Activated naive CD8-positive, alpha-beta T cell treated with anti-CD3 and anti-CD28 coated beads, Interleukin-2, amount 10 ng/mL, durations not matched to agents 7 days and 5 days (primary cell): ENCODE measurements around the gene EFL1. TPM values are rescaled to one million over a fixed set of nuclear protein-coding genes. Genes with fewer than 3 reads are reported as not detected.
"Not testable (repeated sequence)": the region's sequence is repeated elsewhere in the genome, so short reads cannot be mapped to it uniquely, and the experiment has no call there.

Experiments
- ATAC-seq: fragments of 150-1000 bp; cut with Tn5 transposase; one replicate; pipeline ENCODE4 v1.10.0; 2021; ENCODE audit warnings: low read depth, moderate library complexity
- POLR2A ChIA-PET: fragments of 350-600 bp; sonication (Branson Sonifier 250); formaldehyde crosslinking; loops from one replicate; lab custom pipeline; 2021; ENCODE audit warnings: antibody characterized with exemption; lab: Charles Lee
- DNase-seq: peaks from one replicate; pipeline ENCODE4 v3.0.0; 2021
- H3K27ac Mint-ChIP-seq: one replicate; pipeline ENCODE4 v1.8.0; 2022; ENCODE audit warnings: mild to moderate bottlenecking, mixed read lengths
- H3K27me3 Mint-ChIP-seq: one replicate; pipeline ENCODE4 v1.8.0; 2022; ENCODE audit warnings: mild to moderate bottlenecking, moderate library complexity, mixed read lengths
- H3K36me3 Mint-ChIP-seq: one replicate; pipeline ENCODE4 v1.8.0; 2021; ENCODE audit warnings: mild to moderate bottlenecking, mixed read lengths
- H3K4me1 Mint-ChIP-seq: one replicate; pipeline ENCODE4 v1.8.0; 2021; ENCODE audit warnings: mixed read lengths
- H3K4me3 Mint-ChIP-seq: one replicate; pipeline ENCODE4 v1.8.0; 2022; ENCODE audit warnings: mild to moderate bottlenecking, moderate library complexity, mixed read lengths
- H3K9me3 Mint-ChIP-seq: one replicate; pipeline ENCODE4 v1.8.0; 2021; ENCODE audit warnings: mixed read lengths
- total RNA-seq, 2 experiments: library from RNA; stranded (reverse); gene quantifications; one replicate each; pipeline ENCODE4 v1.2.3, GENCODE V29; 2021

EFL1 gene
- total RNA-seq, 2 experiments from 2014 or later, result 24.2 to 26.4 TPM

DNA sequence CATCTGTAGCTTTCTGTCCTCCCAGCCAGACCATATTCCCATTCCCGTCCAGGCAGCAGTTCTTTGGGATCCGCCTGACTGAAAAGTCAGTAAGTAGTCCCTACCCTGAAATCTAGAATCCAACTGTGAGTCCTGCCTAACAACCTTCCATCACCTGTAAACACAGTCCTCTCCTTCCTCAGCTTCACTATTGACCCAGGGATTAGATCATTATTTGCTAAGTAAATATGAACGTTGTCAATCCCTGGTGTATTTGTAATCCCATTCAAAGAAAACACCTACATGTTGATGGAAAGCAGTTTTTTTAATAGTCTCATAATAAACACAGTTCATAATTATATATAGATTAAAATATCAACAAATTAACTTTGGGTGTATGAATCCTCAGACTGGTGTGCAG lies 816 bp upstream of the EFL1 start:
- H3K9me3 Mint-ChIP-seq, result no peaks in the 10 kb centered on the region
- H3K27ac Mint-ChIP-seq, result peak overlapping the region; percentile 4
- H3K27me3 Mint-ChIP-seq, result peaks cover 3% of the 10 kb centered on the region
- H3K36me3 Mint-ChIP-seq, result peaks cover 3% of the 10 kb centered on the region
- peak overlapping the region; percentile 96 for H3K4me3 Mint-ChIP-seq
- ATAC-seq (no peak), DNase-seq (no peak)
- peaks cover 21% of the 10 kb centered on the region for H3K4me1 Mint-ChIP-seq
- POLR2A ChIA-PET, result interaction anchor here (1.4 kb wide), 1 partner anchor 217 kb away, joined by 5 read pairs; no protein-coding TSS in a partner anchor

DNA sequence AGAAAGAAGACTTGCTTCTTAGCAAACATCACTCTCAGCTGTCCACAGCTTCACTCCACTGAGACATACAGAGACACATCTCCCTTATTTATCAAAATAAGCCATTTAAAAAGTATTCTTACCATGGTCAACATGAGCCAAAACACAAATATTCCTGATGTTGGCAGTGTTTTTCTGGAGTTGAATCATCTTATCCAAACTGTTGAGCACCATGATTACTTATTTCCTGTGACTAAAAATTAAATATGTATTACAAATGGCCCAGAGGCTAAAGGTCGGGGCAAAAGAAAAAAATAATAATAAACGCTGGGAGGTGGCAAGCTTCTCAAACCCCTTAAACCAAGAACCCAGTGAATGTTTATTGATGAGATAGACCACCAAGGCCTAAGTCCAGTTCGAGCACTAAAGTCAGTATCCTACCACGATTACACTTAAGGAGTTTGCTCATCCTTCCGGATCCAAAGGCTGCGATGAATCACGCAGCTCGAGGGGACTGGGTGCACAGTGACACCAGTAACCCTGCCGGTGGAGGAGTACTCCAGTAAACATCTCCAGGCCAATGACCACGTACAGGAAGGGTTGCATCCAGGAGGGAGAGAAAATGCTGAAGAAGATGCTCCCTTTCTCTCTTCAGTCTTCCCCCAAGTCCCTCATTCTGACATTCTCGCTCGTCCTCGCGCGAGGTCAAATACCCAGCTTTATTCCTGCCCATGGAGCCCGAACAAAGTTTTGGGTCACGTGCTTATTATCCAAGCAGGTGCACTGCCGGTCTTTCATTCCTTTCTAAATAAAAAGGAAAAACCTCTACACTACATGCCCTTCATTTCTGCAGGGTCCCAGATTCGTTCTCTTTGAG lies 740 bp downstream of the EFL1 start:
- Mint-ChIP-seq H3K4me1 (peaks cover 21% of the 10 kb centered on the region), H3K27ac (peak overlapping the region; percentile 88), H3K4me3 (peak overlapping the region; percentile 96)
- H3K9me3 Mint-ChIP-seq, DNase-seq, H3K36me3 Mint-ChIP-seq, H3K27me3 Mint-ChIP-seq: not testable (repeated sequence)
- peak; percentile 14 for ATAC-seq
- POLR2A ChIA-PET, result interaction anchor here (1.4 kb wide), 2 partner anchors 19 to 215 kb away, joined by 3 to 5 read pairs; no protein-coding TSS in a partner anchor

DNA sequence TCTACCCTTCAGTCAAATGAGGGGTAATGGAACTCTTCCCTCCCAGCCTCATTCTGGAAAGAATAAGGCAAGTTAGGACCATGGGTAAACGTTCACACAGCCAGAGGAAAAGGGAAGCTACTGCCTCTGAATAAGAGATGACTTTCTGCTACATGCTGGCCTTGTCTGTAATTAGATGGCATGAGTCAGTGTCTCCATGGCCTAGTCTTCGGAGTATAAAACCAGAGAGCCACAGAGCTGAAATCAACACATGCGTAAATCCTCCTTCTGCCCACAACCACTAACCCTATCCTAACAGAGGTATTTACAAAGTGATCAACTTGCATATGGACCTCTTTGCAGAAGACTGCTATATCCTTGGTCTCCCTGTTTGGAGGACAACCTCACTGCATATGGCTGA lies 14.3 kb downstream of the EFL1 start:
- H3K27ac Mint-ChIP-seq, DNase-seq, POLR2A ChIA-PET, ATAC-seq, H3K27me3 Mint-ChIP-seq, H3K9me3 Mint-ChIP-seq, H3K4me3 Mint-ChIP-seq: not testable (repeated sequence)
- peaks cover 25% of the 10 kb centered on the region for H3K36me3 Mint-ChIP-seq
- peaks cover 16% of the 10 kb centered on the region for H3K4me1 Mint-ChIP-seq

DNA sequence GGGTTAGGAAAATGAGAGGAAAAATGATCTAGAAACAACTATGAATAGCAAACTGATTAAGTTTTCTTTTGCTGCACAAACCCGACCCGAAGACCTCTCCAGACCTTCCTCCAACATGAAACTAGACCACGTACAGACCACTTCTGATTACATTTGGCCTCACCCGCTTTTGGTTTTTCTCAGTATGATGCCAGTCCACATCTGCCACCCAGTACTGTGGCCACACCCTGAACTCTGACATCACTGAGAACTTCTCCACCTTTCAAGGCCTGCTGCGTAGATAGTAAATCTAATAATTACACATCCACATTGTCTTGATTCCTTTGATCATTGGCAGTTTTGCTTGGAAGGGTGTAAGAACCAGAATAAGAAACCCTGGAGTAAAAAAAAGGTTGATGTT lies 16.6 kb downstream of the EFL1 start:
- H3K27me3 Mint-ChIP-seq, POLR2A ChIA-PET, H3K9me3 Mint-ChIP-seq, H3K27ac Mint-ChIP-seq, ATAC-seq, H3K4me3 Mint-ChIP-seq, DNase-seq: not testable (repeated sequence)
- H3K4me1 Mint-ChIP-seq, result peaks cover 19% of the 10 kb centered on the region
- H3K36me3 Mint-ChIP-seq, result peaks cover 31% of the 10 kb centered on the region

DNA sequence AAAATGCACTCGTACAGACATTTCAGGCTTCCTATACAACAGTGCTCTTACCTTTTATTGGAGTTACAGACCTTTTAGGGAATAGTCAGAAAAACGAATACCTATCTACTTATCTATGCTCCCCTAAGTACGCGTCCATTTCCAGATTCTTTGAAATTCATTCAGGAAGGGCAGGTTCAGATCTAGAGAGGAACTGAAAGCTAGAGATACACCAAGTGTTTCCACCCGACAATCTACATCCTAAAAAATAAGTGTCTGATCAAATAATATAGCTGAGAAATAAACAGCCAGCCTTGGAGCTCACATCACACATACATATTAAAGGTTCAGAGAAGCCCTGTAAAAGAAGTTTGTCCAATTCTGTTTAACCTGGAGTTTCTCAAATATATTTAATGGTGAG lies 18.9 kb downstream of the EFL1 start:
- POLR2A ChIA-PET, H3K27me3 Mint-ChIP-seq: not testable (repeated sequence)
- peaks cover 40% of the 10 kb centered on the region for H3K36me3 Mint-ChIP-seq

DNA sequence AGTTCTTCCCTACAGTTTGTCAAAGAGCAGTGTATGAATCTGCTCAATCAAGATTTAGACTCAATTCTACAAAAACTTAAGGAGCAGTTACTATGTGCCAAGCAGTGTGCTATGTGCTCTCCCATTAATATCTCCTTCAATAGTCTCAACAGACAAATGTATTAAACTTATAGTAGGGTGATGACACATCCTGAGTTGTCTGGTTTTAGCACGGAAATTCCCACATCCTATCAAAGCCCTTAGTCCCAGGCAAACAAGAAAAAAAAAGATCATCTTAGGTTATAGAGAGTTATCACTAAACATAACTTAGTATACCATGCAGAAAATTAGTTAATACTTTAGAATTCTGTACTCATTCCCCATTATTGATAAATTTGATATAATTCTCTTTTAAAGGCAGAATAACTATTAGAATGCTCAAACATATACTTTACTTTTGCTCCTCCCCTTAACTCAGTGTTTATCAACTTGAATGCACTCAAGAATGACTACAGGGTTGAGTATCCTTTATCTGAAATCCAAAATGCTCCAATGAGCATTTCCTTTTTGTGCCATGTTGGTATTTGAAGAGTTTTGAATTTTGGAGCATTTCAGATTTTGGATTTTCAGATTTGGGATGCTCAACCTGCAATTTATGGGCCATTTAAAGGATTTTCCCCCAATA lies 20.6 kb downstream of the EFL1 start:
- H3K36me3 Mint-ChIP-seq, result peaks cover 46% of the 10 kb centered on the region
- H3K9me3 Mint-ChIP-seq, result not testable (repeated sequence)

More for the DNA sequence above, 18.9 kb downstream of the EFL1 start:
- not testable (repeated sequence) for H3K4me3 Mint-ChIP-seq, DNase-seq, ATAC-seq, H3K9me3 Mint-ChIP-seq, H3K27ac Mint-ChIP-seq
- peaks cover 19% of the 10 kb centered on the region for H3K4me1 Mint-ChIP-seq

DNA sequence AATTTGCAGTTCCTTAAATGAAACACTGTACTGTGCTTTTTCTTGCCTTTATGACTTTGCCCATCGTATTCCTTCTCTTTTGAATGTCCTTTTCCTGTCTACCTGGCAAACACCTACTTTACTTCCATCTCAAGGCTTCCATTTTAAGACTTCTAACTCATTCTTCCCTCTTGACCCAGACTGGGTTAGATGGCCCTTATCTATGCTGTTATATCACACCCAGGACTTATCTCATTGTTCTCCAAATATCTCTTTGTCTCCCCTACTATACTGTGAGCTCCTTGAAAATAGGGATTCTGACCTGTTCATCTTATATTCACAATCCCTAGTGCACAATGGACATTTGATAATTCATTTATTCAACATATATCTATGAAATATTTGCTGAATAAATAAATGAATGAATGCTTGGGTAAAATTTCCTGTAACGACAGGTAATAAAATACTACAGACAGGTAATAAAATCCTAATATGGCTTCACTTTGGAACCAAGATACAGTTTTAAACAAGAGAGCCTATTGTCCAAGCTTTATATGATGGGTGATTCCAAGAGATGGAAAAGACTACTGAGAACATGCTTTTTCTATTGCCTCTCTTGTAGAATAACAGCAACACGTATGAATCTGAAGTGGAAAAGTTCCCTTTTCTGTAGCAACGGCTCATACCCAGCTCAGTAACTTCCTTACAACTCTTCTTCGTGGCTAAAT lies 22.7 kb downstream of the EFL1 start:
- Mint-ChIP-seq H3K27ac (no peak overlapping the region), H3K4me1 (peaks cover 12% of the 10 kb centered on the region), H3K4me3 (no peak overlapping the region), H3K9me3 (no peaks in the 10 kb centered on the region), H3K27me3 (no peaks in the 10 kb centered on the region), H3K36me3 (peaks cover 47% of the 10 kb centered on the region)
- no peak for DNase-seq
- ATAC-seq, result no peak
- POLR2A ChIA-PET, result no interaction called here

More for the DNA sequence above, 20.6 kb downstream of the EFL1 start:
- ATAC-seq, DNase-seq, POLR2A ChIA-PET, H3K27me3 Mint-ChIP-seq: not testable (repeated sequence)
- Mint-ChIP-seq H3K27ac (peak overlapping the region; percentile 36), H3K4me3 (peak overlapping the region; percentile 31), H3K4me1 (peaks cover 22% of the 10 kb centered on the region)

DNA sequence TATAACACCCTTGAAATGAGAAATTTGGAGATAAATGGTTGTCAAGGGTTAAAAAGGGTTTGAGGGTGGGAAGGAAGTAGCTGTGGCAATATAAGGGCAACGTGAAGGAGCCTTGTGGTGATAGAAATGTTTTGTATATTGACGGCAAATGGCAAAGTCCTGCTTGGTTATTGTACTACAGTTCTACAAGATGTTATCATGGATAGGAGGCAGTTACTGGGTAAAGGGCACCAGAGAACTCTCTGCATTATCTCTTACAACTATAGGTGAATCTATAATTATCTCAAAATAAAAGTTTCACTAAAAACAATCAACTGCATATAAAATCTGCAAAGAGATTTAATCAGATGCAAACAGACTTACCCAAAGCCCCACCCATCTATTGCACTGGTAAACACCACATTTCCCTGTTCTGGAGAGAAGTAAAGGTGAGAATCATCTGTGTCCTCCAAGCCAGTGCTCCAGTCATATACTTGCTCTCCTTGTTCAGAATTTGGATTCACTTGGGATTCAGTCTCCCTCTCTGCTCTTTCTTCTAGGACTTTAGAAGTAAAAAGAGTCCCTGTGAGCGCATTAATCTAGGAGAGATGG lies 24.5 kb downstream of the EFL1 start:
- H3K9me3 Mint-ChIP-seq, ATAC-seq, H3K4me1 Mint-ChIP-seq, H3K27ac Mint-ChIP-seq, DNase-seq, H3K27me3 Mint-ChIP-seq, POLR2A ChIA-PET, H3K4me3 Mint-ChIP-seq: not testable (repeated sequence)
- H3K36me3 Mint-ChIP-seq, result peaks cover 41% of the 10 kb centered on the region

DNA sequence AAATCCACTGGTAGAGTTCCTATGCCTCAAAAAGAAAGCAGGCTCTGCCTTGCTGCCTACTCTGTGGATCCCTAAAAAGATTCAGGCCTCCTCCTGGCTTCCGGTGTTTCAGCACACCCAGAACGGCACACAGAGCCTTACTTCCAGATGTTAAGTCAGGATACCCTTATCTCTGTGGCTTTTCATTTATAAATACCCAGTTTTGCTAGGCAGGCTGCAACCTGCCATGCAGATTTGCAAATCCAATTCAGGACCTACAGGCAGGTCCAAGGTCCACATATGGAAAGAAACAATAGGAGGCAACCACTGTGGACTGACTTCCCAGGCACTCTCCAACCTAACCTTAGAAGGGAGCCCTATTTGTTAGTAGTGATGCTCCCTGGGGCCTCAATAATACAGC lies 30.7 kb downstream of the EFL1 start:
- POLR2A ChIA-PET, result no interaction called here
- Mint-ChIP-seq H3K4me1 (peaks cover 11% of the 10 kb centered on the region), H3K27ac (no peak overlapping the region), H3K36me3 (peaks cover 30% of the 10 kb centered on the region), H3K9me3 (no peaks in the 10 kb centered on the region), H3K27me3 (no peaks in the 10 kb centered on the region), H3K4me3 (no peak overlapping the region)
- DNase-seq, result no peak
- ATAC-seq, result no peak

DNA sequence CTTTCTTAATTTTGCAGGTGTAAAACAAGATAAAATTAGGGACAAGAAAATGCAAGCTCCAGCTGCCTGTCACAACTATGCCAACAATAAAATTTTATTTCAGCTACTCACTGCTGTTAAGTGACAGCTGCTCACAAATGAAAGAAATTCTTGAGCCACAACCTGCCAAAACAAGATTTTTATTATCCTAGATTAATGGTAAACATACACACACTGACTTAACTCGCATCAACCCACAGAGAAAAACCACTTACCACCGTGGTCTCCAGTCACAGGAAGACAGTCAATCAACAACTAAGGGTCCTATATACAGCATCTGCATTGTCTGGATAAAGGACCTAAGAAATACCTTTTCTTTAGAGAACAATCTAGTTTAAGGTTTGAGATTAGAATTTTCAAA lies 31.3 kb downstream of the EFL1 start:
- DNase-seq (no peak), ATAC-seq (peak; percentile 67)
- peaks cover 11% of the 10 kb centered on the region for H3K4me1 Mint-ChIP-seq
- POLR2A ChIA-PET, result no interaction called here
- H3K9me3 Mint-ChIP-seq, result no peaks in the 10 kb centered on the region
- no peak overlapping the region for H3K4me3 Mint-ChIP-seq
- H3K27ac Mint-ChIP-seq, result no peak overlapping the region
- peaks cover 30% of the 10 kb centered on the region for H3K36me3 Mint-ChIP-seq
- no peaks in the 10 kb centered on the region for H3K27me3 Mint-ChIP-seq

DNA sequence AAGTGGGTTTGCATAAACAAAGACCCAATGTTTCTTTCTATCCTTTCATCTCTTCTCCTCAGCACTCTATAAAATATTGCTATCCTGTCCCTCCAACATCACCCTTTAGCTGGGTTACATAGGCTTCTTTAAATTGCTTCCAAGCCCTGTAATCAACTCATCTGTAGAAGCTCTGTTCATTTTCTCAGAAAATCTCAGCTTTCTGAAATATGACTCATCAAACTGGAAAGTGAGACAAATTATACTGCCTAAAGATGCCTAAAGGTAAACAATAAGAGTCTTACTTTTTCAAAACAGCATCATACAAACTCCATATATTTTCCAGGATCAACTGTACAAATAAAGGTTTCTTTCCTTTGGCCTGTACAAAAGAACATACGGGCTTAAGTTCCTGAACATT lies 33.8 kb downstream of the EFL1 start:
- Mint-ChIP-seq H3K36me3 (peaks cover 28% of the 10 kb centered on the region), H3K27me3 (no peaks in the 10 kb centered on the region), H3K4me3 (no peak overlapping the region), H3K27ac (no peak overlapping the region), H3K4me1 (peaks cover 11% of the 10 kb centered on the region), H3K9me3 (no peaks in the 10 kb centered on the region)
- POLR2A ChIA-PET, result no interaction called here
- DNase-seq, result no peak
- ATAC-seq, result no peak

DNA sequence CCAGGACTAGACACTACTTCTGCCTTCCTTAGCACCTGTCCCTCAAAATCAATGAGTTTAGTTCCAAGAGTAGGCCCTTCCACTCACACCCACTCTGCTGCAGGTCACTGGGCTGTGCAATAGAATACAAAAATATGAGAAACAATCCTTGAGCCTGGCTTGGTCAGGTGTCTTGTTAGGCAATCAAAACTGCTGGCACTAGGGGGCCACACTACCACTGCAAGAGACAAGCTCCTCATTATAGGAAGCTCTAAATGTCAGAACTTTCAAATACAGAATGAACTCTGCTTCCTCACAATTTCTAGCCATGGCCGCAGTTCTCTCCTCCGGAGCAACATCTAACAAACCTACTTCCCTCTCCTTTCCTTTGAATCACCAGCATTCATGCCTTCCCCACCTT lies 41.0 kb downstream of the EFL1 start:
- POLR2A ChIA-PET, H3K4me1 Mint-ChIP-seq, H3K9me3 Mint-ChIP-seq, DNase-seq, H3K4me3 Mint-ChIP-seq, H3K27me3 Mint-ChIP-seq: not testable (repeated sequence)
- ATAC-seq, result peak; percentile 52
- Mint-ChIP-seq H3K27ac (peak overlapping the region; percentile 17), H3K36me3 (peaks cover 19% of the 10 kb centered on the region)

DNA sequence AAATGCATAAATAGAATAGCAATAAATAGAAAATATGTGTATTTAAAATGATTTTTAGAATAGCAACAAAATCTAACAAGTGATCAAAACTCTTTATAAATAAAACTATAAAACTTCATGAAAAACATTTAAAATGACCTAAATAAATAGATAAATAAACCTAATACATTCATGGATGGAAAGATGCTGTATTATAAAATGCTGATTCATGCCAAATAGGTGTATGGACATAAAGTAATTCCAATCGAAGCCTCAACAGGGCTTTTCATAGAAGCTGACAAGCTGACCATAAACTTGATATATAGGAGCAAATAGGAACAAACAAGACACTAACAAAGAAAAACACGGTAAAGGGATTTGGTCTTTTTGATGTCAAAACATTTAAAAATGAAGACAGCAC lies 46.4 kb downstream of the EFL1 start:
- H3K36me3 Mint-ChIP-seq, result peaks cover 20% of the 10 kb centered on the region
- H3K27me3 Mint-ChIP-seq, DNase-seq, H3K4me3 Mint-ChIP-seq, POLR2A ChIA-PET, H3K4me1 Mint-ChIP-seq, H3K9me3 Mint-ChIP-seq, H3K27ac Mint-ChIP-seq, ATAC-seq: not testable (repeated sequence)
